GM19193 (cell line): ENCODE measurements around the gene POLG2.

Experiments
- POLR2A ChIP-seq: IDR thresholded peaks from 4 replicates; pipeline ENCODE4 v1.6.1; 2011; ENCODE audit not compliant: insufficient read depth, insufficient read length; ENCODE audit errors: extremely low read depth

The POLG2 gene

DNA sequence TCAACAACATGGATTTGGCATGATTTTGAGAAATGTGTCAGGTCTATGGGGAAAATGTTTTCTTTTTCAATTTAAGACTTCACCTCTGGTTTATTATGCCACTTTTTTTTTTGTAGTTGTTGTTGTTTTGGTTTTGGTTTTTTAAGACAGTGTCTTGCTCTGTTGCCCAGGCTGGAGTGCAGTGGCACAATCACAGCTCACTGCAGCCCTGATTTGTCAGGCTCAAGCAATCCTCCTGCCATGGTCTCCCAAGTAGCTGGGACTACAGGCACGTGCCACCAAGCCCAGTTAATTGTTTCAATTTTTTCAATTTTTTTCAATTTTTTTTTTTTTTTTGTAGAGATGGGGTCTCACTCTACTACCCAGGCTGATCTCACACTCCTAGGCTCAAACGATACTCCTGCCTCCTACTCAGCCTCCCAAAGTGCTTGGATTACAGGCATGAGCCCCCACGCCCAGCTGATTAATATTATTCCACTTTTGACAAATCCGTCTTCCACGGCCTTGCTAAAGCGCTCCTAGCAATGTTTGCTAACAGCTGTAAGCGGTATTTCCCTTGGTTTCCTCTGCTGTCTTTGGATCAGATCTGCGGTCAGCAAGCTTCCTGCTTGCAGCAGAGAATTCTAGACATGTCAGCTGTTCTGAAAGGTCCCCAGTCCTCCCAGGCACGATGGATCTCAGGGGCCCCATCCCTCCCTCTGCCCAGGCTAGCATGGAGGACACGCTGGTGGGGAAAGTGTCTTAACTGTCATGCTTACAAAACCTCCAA, 54.9 kb downstream of the POLG2 start:
- TF ChIP-seq POLR2A, result no peak

DNA sequence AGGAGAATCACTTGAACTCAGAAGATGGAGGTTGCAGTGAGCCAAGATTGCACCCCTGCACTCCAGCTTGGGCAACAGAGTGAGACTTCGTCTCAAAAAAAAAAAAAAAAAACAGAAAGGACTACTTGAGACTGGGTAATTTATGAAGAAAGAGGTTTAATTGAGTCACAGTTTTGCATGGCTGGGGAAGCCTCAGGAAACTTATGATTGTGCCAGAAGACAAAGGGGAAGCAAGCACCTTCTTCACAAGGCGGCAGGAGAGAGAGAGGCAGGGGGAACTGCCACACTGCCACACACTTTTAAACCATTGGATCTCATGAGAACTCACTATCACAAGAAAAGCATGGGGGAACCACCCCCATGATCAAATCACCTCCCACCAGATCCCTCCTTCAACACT, 56.9 kb downstream of the POLG2 start:
- TF ChIP-seq POLR2A, result no peak

GRCh38 chr17:64437944-64438525, 58.8 kb downstream of the POLG2 start:
- TF ChIP-seq POLR2A, result no peak

GRCh38 chr17:64431534-64431933, 65.3 kb downstream of the POLG2 start:
- no peak for TF ChIP-seq POLR2A

- no peak for TF ChIP-seq POLR2A
These were observed 68.4 kb downstream of the POLG2 start for GRCh38 chr17:64428406-64428805.
